ENCODE results near the gene FAM228B. TPM values are rescaled to one million over a fixed set of nuclear protein-coding genes. Genes with fewer than 3 reads are reported as not detected.
"Not testable (repeated sequence)": the region's sequence is repeated elsewhere in the genome, so short reads cannot be mapped to it uniquely, and the experiment has no call there.

Gene FAM228B
- total and polyA plus RNA-seq, 2 donors (not counting 1 experiment from before 2014, with no cell fraction given) = 11.9 to 13.1 TPM

DNA sequence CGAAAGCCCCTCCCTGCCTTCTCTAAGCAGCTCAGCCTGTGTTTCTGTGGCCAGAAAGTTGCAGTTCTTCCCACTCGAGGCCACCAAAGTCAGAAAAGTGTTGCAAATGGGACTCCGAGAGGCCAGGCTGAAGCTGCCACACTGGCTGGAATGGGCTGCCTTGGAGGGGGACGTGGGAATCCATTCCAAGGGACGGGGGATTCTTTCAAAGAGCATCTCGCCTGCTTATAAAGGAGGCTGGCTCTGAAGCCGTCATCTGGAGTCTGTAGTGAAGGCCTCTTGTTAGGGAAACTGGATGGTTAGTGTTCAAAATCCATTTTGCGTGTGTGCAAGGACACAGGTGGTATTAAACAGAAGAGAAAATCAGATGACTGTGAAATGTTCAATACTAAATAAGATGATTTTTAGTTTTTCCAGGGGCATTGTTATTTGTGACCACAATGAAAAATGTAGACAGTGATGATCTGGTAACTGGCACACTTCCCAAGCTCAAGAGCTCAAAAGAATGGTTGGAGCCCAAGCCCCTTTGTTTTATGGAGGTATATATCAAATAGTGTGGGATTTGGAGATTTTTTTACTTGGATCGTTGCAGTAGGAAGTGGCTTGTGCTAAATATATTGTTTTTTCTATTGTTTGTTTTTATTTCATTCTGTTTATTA is 782 bp downstream of the FAM228B start:
- Histone ChIP-seq H3K9me3 (ENCODE audit: control insufficient read depth, insufficient read depth, low read depth, low read length) (no peaks in the 10 kb centered on the region), H3K79me2 (ENCODE audit: control insufficient read depth, insufficient read depth, low read length) (no peaks in the 10 kb centered on the region), H3K27me3 (ENCODE audit: control insufficient read depth, insufficient read depth, low read length) (no peaks in the 10 kb centered on the region), H3K9ac (ENCODE audit: insufficient read depth, low read length) (peak overlapping the region; percentile 77), H3K4me1 (ENCODE audit: control insufficient read depth, extremely low read depth, insufficient read depth, low read length) (no peaks in the 10 kb centered on the region), H2AFZ (ENCODE audit: low read length) (peak overlapping the region; percentile 88), H3K36me3 (ENCODE audit: control insufficient read depth, insufficient read depth, low read length) (no peaks in the 10 kb centered on the region), H3K4me3 (replicated peaks in 1 of 4; ENCODE audit: control extremely low read depth in 1 of 4, insufficient read depth in 1 of 4, low read depth in 3 of 4, low read length in 4 of 4) (peak overlapping the region; percentile 47 to 79 (median 58)), H3K4me2 (ENCODE audit: extremely low read depth, insufficient read depth, low read length) (peak overlapping the region; percentile 98), H4K20me1 (ENCODE audit: control insufficient read depth, extremely low read depth, insufficient read depth, low read length) (no peaks in the 10 kb centered on the region), H3K27ac (ENCODE audit: insufficient read depth, low read length) (peak overlapping the region; percentile 77)
- no peak for TF ChIP-seq EZH2 (IDR thresholded peaks at IDR 0.05; ENCODE audit: low read length, missing control alignments)
- TF ChIP-seq, protein P1, sequence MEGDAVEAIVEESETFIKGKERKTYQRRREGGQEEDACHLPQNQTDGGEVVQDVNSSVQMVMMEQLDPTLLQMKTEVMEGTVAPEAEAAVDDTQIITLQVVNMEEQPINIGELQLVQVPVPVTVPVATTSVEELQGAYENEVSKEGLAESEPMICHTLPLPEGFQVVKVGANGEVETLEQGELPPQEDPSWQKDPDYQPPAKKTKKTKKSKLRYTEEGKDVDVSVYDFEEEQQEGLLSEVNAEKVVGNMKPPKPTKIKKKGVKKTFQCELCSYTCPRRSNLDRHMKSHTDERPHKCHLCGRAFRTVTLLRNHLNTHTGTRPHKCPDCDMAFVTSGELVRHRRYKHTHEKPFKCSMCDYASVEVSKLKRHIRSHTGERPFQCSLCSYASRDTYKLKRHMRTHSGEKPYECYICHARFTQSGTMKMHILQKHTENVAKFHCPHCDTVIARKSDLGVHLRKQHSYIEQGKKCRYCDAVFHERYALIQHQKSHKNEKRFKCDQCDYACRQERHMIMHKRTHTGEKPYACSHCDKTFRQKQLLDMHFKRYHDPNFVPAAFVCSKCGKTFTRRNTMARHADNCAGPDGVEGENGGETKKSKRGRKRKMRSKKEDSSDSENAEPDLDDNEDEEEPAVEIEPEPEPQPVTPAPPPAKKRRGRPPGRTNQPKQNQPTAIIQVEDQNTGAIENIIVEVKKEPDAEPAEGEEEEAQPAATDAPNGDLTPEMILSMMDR (conservative IDR thresholded peaks at IDR 0.05 in 1 of 2, IDR thresholded peaks at IDR 0.05 in 1 of 2; ENCODE audit: low read depth in 1 of 2, low read length in 2 of 2) = no peak
- DNase-seq (ENCODE audit: low read depth in 2 of 2) = peak; percentile 56 to 66

DNA sequence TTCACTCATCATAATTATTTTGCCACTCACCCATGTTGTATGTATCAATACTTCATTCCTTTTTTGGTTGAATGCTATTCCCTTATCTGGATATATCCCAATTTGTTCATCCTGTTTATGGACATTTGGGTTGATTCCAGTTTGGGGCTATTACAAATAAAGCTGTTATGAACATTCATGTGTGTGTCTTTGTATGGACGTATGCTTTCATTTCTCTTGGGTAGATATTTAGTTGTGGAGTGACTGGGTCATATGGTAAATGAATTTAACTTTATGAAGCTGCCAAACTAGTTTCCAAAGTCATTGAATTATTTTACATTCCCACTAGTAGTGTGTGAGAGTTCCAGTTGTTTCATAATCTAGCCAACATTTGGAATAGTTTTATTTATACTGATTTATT is 2.7 kb downstream of the FAM228B start:
- H3K36me3 ChIP-seq (ENCODE audit: control insufficient read depth, insufficient read depth, low read length) = no peaks in the 10 kb centered on the region
- H2AFZ ChIP-seq (ENCODE audit: low read length) = no peak overlapping the region
- H4K20me1 ChIP-seq (ENCODE audit: control insufficient read depth, extremely low read depth, insufficient read depth, low read length) = no peaks in the 10 kb centered on the region
- no peaks in the 10 kb centered on the region for H3K9me3 ChIP-seq (ENCODE audit: control insufficient read depth, insufficient read depth, low read depth, low read length)
- no peak overlapping the region for H3K4me3 ChIP-seq (replicated peaks in 1 of 4; ENCODE audit: control extremely low read depth in 1 of 4, insufficient read depth in 1 of 4, low read depth in 3 of 4, low read length in 4 of 4)
- DNase-seq (ENCODE audit: low read depth in 2 of 2) = peak in 1 of 2 donors; percentile 49
- no peaks in the 10 kb centered on the region for H3K4me1 ChIP-seq (ENCODE audit: control insufficient read depth, extremely low read depth, insufficient read depth, low read length)
- no peak overlapping the region for H3K4me2 ChIP-seq (ENCODE audit: extremely low read depth, insufficient read depth, low read length)
- no peak overlapping the region for H3K27ac ChIP-seq (ENCODE audit: insufficient read depth, low read length)
- TF ChIP-seq EZH2 (IDR thresholded peaks at IDR 0.05; ENCODE audit: low read length, missing control alignments) = no peak
- TF ChIP-seq, protein P1 (conservative IDR thresholded peaks at IDR 0.05 in 1 of 2, IDR thresholded peaks at IDR 0.05 in 1 of 2; ENCODE audit: low read depth in 1 of 2, low read length in 2 of 2) = no peak
- no peaks in the 10 kb centered on the region for H3K79me2 ChIP-seq (ENCODE audit: control insufficient read depth, insufficient read depth, low read length)
- H3K9ac ChIP-seq (ENCODE audit: insufficient read depth, low read length) = no peak overlapping the region
- no peaks in the 10 kb centered on the region for H3K27me3 ChIP-seq (ENCODE audit: control insufficient read depth, insufficient read depth, low read length)

DNA sequence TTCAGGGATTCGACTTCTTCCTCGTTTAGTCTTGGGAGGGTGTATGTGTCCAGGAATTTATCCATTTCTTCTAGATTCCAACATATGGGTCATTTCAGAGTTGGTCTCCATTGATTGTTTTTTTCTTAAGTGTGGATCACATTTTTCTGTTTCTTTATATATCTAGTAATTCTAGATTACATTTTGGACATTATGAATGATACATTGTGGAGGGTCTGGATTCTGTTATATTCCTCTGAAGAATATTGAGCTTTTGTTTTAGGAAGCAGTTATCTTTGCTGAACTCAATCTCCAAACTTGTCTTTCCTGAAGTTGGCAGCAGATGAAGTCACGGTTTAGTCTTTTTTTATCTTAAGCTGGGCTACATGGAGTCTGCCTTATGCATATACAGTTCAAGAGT is 9.3 kb downstream of the FAM228B start:
- TF ChIP-seq EZH2 (IDR thresholded peaks at IDR 0.05; ENCODE audit: low read length, missing control alignments) = no peak
- TF ChIP-seq, protein P1 (conservative IDR thresholded peaks at IDR 0.05 in 1 of 2, IDR thresholded peaks at IDR 0.05 in 1 of 2; ENCODE audit: low read depth in 1 of 2, low read length in 2 of 2) = no peak
- Histone ChIP-seq H3K36me3 (ENCODE audit: control insufficient read depth, insufficient read depth, low read length) (no peaks in the 10 kb centered on the region), H3K79me2 (ENCODE audit: control insufficient read depth, insufficient read depth, low read length) (no peaks in the 10 kb centered on the region), H4K20me1 (ENCODE audit: control insufficient read depth, extremely low read depth, insufficient read depth, low read length) (no peaks in the 10 kb centered on the region), H3K27me3 (ENCODE audit: control insufficient read depth, insufficient read depth, low read length) (no peaks in the 10 kb centered on the region), H3K9ac (ENCODE audit: insufficient read depth, low read length) (no peak overlapping the region), H2AFZ (ENCODE audit: low read length) (no peak overlapping the region), H3K27ac (ENCODE audit: insufficient read depth, low read length) (no peak overlapping the region), H3K9me3 (ENCODE audit: control insufficient read depth, insufficient read depth, low read depth, low read length) (no peaks in the 10 kb centered on the region), H3K4me2 (ENCODE audit: extremely low read depth, insufficient read depth, low read length) (no peak overlapping the region), H3K4me3 (replicated peaks in 1 of 4; ENCODE audit: control extremely low read depth in 1 of 4, insufficient read depth in 1 of 4, low read depth in 3 of 4, low read length in 4 of 4) (no peak overlapping the region), H3K4me1 (ENCODE audit: control insufficient read depth, extremely low read depth, insufficient read depth, low read length) (no peaks in the 10 kb centered on the region)
- DNase-seq (ENCODE audit: low read depth in 2 of 2) = no peak

DNA sequence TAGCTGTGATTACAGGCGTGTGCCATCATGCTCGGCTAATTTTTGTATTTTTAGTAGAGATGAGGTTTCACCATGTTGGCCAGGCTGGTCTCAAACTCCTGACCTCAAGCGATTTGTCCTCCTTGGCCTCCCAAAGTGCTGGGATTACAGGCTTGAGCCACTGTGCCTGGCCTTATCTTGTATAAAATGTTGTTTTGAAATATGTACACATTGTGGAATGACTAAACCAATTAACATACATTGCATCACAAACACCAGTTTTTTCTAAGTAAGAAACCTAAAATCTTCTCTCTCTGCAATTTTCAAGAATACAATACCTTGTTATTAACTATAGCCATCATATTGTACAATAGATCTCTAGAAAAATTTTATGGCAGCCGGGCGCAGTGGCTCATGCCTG is 17.0 kb downstream of the FAM228B start:
- not testable (repeated sequence) for H3K4me3 ChIP-seq (replicated peaks in 1 of 4; ENCODE audit: control extremely low read depth in 1 of 4, insufficient read depth in 1 of 4, low read depth in 3 of 4, low read length in 4 of 4); H3K27ac ChIP-seq (ENCODE audit: insufficient read depth, low read length); H3K9me3 ChIP-seq (ENCODE audit: control insufficient read depth, insufficient read depth, low read depth, low read length); H3K4me1 ChIP-seq (ENCODE audit: control insufficient read depth, extremely low read depth, insufficient read depth, low read length); H4K20me1 ChIP-seq (ENCODE audit: control insufficient read depth, extremely low read depth, insufficient read depth, low read length); H3K79me2 ChIP-seq (ENCODE audit: control insufficient read depth, insufficient read depth, low read length); H2AFZ ChIP-seq (ENCODE audit: low read length); H3K9ac ChIP-seq (ENCODE audit: insufficient read depth, low read length); H3K4me2 ChIP-seq (ENCODE audit: extremely low read depth, insufficient read depth, low read length); H3K36me3 ChIP-seq (ENCODE audit: control insufficient read depth, insufficient read depth, low read length); H3K27me3 ChIP-seq (ENCODE audit: control insufficient read depth, insufficient read depth, low read length)
- DNase-seq (ENCODE audit: low read depth in 2 of 2) = peak in 1 of 2 donors; percentile 49

Measured in fibroblast of lung (primary cell).